Endometrial microvascular endothelial cells (primary cell): Measurements from ENCODE around the gene RNF180. TPM values are rescaled to one million over a fixed set of nuclear protein-coding genes. Genes with fewer than 3 reads are reported as not detected.
"Not testable (repeated sequence)": the region's sequence is repeated elsewhere in the genome, so short reads cannot be mapped to it uniquely, and the experiment has no call there.

Source experiments
- in situ Hi-C: cut with HindIII; loops from 2 replicates; pipeline ENCODE4 v1.10.0; 2017; ENCODE audit warnings: low sequenced_read_pairs, low pct_unique_long_range_greater_than_20kb; ENCODE audit errors: inconsistent ontology term
- total RNA-seq: library from RNA; depleted of rRNA; stranded (reverse); fragments of >200 nt; gene quantifications from one replicate; pipeline ENCODE4 v1.2.3, GENCODE V29; 2015; ENCODE audit errors: inconsistent ontology term

The RNF180 gene
- total RNA-seq, 1 donor from 2014 or later: 1.7 TPM

DNA sequence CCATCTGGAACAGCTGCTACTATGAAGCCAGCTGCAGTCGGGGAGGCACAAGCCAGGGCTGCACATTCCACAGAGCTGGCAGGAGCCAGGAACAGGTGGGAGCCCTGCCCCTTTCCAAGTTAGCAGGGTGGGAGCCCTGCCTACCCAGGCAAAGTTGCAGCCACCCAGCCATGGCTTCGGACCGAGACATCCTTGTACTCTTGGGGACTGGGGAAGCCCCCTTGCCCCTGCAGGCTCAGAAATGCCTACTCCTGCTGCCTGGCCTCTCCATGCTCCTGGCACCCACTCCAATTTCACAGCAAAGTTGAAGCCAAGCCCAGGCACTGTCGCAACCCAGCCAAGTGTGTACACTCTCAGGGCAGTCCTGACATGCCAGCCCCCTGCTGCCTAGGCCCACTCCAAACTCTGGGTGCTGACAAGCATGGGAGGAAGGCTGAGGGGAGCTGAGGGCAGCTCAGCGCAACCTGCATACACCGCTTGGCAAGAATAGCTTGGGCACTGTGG is 165.1 kb downstream of the RNF180 start:
- in situ Hi-C loops: no loop called here

DNA sequence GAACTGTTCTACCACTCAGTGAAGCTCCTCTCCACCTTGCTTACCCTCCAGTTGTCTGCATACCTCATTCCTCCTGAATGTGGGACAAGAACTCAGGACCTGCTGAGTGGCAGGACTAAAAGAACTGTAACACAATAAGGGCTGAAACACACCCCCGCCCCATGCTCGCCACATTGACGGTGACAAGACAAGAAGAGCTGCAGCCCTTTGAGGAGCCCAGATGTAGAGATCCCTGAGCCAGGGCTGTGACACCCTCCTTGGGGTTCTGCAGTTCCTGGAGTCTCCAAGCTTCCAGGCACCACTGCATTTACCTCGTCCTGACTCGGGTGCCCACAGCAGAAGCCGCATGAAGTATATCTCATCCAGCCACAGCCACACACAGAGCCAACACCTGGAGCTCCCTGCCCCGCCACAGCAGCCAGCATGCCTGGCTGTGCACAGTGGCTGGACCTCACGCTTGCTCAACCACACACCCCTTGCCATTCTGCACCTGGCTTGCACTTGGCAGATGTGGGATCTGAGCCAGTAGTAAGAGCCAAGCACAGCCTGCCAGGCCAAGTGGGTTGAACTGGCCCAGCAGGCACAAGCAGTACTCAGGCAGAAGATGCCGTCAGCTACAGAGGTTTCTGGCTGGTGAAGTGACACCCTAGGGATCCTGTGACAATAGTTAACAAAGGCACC is 166.1 kb downstream of the RNF180 start:
- in situ Hi-C loops: no loop called here

DNA sequence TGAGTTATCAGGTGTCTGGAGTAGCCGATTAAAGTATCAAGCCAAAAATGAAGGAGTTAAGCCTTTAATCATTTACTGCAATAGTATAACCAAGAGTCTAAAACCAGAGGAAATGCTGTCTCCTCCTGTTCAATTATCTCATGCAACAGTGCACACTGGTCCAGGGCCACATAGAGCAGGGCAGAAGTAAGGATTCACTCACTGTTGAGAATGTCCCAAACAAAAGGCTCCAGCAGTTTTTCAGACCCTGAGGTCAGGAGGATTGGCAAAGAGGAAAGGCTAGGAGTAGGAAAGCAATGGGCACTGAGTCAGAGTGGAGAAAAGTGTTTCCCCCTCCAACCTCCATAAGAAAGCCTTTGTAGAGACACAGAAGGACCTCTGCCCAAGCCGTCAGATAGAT is 168.2 kb downstream of the RNF180 start:
- in situ Hi-C loops: no loop called here

DNA sequence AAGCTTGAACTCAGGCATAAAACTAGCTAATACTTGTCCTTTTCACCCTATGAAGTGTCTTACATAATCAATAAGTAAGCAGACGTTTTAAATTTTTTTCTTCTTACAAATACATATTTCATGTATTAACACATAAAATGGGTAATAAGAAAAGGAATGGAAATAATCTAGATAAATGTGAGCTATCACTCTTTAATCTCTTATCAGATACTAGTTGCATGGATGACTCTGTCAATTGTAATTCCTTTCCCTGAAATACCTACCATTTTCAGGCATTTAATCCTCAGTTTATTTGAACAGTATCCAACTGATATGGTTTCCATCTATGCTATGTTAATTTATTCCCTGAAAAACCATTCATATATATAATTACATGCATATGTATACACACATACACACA is 174.1 kb downstream of the RNF180 start:
- in situ Hi-C loops: no loop called here

DNA sequence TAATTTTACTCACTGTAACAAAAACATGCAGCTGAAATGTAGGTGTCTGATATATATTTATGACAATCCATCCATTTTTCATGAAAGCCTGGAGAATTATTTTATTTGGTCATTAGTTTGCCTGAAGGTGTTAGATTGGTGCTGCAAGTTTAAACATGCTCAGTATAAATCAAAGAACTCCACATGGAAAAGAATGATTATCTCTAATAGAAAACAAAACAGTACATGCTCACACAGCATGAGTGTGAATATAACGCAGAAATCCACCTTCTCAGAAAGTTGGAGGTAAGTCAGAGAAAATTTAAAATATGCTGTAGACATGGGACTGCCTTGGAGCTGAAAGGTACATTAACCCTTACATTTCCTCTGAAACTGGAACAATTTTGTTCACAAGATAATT is 174.7 kb downstream of the RNF180 start:
- in situ Hi-C loops: no loop called here

DNA sequence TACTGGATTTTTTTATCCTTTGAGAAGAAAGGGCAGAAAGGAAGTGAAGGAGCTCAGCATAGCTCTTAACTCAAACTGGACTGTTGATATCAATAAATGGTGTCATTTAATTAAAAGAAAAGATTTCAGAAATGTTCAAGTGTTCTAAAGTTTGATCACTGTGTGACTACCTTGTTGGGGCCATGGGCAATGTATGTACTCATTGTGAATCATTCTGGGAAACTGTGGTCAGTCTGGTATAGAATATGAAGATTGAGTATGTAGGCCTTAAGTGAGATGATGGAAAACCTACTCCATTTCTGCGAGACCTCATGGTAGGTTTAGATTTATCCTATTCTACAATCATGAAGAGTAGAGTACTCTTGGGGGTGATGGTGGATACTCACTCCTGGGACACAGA is 175.7 kb downstream of the RNF180 start:
- in situ Hi-C loops: no loop called here

DNA sequence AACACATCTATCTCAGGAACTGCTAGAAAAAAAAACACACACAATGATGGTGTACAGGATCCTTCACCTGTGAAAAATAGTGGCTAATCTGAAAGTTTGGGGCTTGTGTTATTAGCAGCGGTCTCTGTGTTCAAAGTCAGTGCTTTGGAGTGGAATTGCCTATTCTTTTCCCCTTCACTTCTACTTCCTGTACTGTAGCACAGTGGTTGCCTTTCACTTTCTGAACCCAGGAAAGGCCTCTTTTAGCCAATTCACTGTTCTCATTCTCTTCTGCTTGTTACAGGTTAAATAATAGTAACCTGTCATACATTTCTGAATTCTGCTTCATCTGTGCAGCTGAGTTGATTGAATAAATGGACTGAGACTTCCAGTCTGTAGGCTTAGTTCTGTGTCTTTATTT is 178.9 kb downstream of the RNF180 start:
- in situ Hi-C loops: no loop called here

DNA sequence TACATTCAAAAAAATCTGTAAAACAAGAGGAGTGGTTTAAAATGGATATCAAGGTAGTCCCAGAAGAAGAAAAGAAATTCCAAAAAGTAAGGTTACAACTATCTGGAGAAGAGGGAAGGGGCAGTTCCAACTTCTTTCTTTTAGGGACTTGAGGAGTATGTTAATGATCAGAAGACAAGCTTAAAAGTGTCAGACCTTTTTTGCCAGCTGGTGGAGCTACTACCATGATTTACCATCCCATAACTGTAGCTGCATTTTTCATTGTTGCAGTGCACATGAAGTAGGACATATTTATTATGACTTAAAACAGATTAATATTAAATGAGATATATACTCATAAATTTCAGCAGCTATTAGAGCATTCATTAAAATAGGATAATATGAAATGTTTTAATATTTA is 181.7 kb downstream of the RNF180 start:
- in situ Hi-C loops: no loop called here

DNA sequence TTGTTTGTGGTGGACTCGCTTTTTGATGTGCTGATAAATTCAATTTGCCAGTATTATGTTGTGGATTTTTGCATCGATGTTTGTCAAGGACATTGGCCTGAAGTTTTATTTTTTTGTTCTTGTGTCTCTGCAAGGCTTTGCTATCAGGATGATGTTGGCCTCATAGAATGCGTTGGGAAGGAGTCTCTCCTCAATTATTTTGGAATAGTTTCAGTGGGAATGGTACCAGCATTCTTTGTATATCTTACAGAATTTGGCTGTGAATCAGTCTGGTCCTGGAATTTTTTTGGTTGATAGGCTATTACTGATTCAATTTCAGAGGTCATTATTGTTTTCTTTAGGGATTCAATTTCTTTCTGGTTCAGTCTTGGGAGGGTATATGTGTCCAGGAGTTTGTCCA is 198.8 kb downstream of the RNF180 start:
- in situ Hi-C loops: no loop called here

DNA sequence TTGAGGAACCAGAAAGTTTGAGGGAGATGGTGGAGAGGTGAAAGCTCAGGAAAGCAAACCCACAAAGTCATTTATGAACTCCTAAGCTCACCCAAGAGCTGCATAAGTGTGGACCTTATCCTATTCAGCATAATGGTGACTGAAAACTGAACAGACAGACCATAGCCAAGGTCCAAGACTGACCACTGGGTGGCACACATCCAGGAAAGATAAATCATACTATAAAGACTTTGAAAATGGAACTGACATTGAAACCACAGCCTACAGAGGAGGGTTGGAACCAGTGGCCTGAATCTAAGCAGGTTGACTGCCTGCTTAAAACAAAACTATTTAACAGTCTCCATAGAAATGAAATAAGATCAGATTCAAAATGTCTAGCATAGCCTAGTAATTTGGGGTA is 219.1 kb downstream of the RNF180 start:
- in situ Hi-C loops: no loop called here

DNA sequence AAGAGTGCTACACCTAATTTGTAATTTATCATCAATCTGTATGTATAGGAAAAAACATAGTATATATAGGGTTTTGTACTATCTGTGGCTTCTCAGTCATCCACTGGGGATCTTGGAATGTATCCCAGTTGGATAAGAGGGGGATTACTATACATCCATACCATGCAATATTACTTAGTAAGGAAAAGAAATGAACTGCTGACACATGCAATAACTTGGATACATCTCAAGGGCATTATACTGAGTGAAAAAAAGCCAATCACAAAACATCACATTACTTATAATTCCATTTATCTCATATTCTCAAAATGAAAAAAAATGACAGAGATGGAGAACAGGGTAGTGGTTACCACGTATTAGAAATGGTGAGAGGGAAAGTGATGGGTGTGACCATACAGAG is 231.9 kb downstream of the RNF180 start:
- in situ Hi-C loops: no loop called here

DNA sequence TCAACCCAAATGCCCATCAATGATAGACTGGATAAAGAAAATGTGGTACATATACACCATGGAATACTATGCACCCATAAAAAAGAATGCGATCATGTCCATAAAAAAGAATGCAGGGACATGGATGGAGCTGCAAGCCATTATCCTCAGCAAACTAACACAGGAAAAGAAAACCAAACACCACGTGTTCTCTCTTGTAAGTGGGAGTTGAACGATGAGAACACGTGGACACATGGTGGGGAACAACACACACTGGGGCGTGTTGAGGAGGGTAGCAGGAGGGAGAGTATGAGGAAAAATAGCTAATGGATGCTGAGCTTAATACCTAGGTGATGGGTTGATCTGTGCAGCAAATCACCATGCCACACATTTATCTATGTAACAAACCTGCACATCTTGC is 233.1 kb downstream of the RNF180 start:
- in situ Hi-C loops: not testable (repeated sequence)

DNA sequence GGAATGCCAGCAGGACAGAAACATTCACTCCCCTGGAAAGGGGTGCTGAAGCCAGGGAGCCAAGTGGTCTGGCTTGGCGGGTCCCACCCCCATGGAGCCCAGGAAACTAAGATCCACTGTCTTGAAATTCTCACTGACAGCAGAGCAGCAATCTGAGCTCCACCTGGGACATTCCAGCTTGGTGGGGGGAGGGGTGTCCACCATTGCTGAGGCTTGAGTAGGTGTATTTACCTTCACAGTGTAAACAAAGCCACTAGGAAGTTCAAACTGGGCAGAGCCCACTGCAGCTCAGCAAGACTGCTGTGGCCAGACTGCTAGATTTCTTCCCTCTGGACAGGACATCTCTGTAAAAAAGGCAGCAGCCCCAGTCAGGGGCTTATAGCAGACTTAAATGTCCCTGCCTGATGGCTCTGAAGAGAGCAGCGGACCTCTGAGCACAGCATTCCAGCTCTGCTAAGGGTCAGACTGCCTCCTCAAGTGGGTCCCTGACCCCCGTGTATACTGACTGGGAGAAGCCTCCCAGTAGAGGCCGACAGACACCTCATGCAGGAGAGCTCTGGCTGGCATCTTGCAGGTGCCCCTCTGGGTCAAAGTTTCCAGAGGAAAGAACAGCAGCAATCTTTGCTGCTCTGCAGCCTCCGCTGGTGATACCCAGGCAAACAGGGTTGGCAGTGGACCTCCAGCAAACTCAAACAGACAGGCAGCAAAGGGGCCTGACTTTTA is 241.6 kb downstream of the RNF180 start:
- in situ Hi-C loops: not testable (repeated sequence)

DNA sequence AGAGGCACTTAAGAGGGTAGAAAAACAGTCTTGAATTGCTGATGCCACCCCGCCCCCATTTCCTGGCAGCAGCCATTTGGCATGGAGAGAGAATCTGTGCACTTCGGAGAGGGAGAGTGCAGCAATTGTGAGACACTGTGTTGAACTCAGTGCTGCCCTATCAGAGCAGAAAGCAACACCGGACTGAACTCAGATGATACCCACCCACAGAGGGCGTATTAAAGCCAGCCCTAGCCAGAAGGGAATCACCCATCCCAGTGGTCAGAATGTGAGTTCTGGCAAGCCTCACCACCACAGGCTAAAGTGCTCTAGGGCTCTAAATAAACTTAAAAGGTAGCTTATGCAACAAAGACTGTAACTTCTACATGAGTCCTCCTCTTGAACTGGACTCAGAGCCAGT is 251.7 kb downstream of the RNF180 start:
- in situ Hi-C loops: no loop called here

DNA sequence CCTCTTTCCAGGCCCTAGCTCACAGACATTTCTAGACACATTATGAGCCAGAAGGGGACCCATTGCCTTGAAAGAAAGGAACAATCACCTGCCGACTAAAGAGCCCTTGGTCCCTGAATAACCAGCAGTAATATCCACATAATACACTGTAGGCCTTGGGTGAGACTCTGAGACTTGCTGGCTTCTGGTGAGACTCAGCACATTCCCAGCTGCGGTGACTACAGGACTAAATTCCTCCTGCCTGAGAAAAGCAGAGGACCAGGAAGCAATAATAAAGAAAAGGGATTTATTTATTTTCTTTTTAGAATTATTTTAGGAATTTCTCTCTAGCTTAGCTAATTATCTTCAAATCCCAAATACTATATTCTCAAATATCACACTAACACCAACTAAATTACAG is 252.4 kb downstream of the RNF180 start:
- in situ Hi-C loops: no loop called here

Other genes with a start within 250 kb of the RNF180 start
- gene HTR1A, start 203.4 kb upstream of the RNF180 start, total RNA-seq: not detected